Activated CD8-positive, alpha-beta T cell treated with anti-CD3 and anti-CD28 coated beads for 36 hours (primary cell): ENCODE measurements around the gene RPL38. TPM values are rescaled to one million over a fixed set of nuclear protein-coding genes. Genes with fewer than 3 reads are reported as not detected.

ENCODE experiments used
- ATAC-seq: fragments of 200-7000 bp; cut with Tn5 transposase; one replicate; pipeline ENCODE4 v1.10.0; 2021; ENCODE audit warnings: mild to moderate bottlenecking, moderate library complexity
- CTCF ChIA-PET: fragments of 350-600 bp; sonication (Branson Sonifier 250); formaldehyde crosslinking; loops from one replicate; lab custom pipeline; 2021; ENCODE audit warnings: antibody characterized with exemption; lab: Charles Lee
- POLR2A ChIA-PET: fragments of 350-600 bp; sonication (Branson Sonifier 250); formaldehyde crosslinking; loops from one replicate; lab custom pipeline; 2021; ENCODE audit warnings: antibody characterized with exemption; lab: Charles Lee
- DNase-seq: peaks from one replicate; pipeline ENCODE4 v3.0.0-alpha.2; 2020
- H3K27ac Mint-ChIP-seq: one replicate; pipeline ENCODE4 v1.8.0; 2021; ENCODE audit warnings: mild to moderate bottlenecking, mixed read lengths
- H3K27me3 Mint-ChIP-seq: one replicate; pipeline ENCODE4 v1.8.0; 2021; ENCODE audit warnings: mixed read lengths
- H3K36me3 Mint-ChIP-seq: one replicate; pipeline ENCODE4 v1.8.0; 2021; ENCODE audit warnings: low read depth, mixed read lengths
- H3K4me1 Mint-ChIP-seq: one replicate; pipeline ENCODE4 v1.8.0; 2021; ENCODE audit warnings: low read depth, mixed read lengths
- H3K4me3 Mint-ChIP-seq: one replicate; pipeline ENCODE4 v1.8.0; 2021; ENCODE audit warnings: mild to moderate bottlenecking, moderate library complexity, mixed read lengths
- H3K9me3 Mint-ChIP-seq: one replicate; pipeline ENCODE4 v1.8.0; 2021; ENCODE audit warnings: mixed read lengths
- intact Hi-C: fragments of 100-400 bp; cut with micrococcal nuclease; formaldehyde crosslinking; loops from one replicate; pipeline ENCODE4 v1.10.0; 2022
- total RNA-seq, 2 experiments: library from RNA; stranded (reverse); gene quantifications; one replicate each; pipeline ENCODE4 v1.2.3, GENCODE V29; 2021
- TF ChIP-seq, protein P1 (sequence below): fragments of 200-600 bp; IDR thresholded peaks from one replicate; pipeline ENCODE4 v1.8.0; 2022; ENCODE audit warnings: antibody characterized with exemption, mild to moderate bottlenecking

Gene RPL38
- total RNA-seq, 2 experiments from 2014 or later = 1,500 to 1,574 TPM

DNA sequence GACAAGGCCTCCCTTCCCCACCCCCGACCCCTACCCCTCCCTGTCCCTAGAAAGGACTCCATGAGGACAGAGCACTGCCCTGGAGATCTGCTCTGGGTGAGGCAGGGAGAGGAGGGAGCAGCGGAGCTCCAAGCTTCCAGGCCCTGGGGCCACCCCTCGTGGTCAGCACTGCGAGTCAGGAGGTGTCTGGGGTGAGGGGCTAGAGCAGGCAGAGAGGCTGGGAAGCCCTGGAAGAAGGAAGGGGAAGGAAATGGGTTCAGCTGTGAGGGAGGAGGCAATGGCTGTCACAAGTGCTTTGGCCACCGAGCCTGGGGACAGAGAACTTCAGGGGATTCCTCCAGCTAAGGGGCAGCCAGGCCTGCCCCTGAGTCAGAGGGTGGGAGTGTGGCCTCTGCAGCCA, 42.4 kb downstream of the RPL38 start:
- DNase-seq (no peak), ATAC-seq (no peak)
- H3K9me3 Mint-ChIP-seq = no peaks in the 10 kb centered on the region
- TF ChIP-seq, protein P1, sequence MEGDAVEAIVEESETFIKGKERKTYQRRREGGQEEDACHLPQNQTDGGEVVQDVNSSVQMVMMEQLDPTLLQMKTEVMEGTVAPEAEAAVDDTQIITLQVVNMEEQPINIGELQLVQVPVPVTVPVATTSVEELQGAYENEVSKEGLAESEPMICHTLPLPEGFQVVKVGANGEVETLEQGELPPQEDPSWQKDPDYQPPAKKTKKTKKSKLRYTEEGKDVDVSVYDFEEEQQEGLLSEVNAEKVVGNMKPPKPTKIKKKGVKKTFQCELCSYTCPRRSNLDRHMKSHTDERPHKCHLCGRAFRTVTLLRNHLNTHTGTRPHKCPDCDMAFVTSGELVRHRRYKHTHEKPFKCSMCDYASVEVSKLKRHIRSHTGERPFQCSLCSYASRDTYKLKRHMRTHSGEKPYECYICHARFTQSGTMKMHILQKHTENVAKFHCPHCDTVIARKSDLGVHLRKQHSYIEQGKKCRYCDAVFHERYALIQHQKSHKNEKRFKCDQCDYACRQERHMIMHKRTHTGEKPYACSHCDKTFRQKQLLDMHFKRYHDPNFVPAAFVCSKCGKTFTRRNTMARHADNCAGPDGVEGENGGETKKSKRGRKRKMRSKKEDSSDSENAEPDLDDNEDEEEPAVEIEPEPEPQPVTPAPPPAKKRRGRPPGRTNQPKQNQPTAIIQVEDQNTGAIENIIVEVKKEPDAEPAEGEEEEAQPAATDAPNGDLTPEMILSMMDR = no peak
- ChIA-PET POLR2A (no interaction called here), CTCF (no interaction called here)
- no peak overlapping the region for H3K27ac Mint-ChIP-seq
- intact Hi-C loops = no loop called here
- no peaks in the 10 kb centered on the region for H3K27me3 Mint-ChIP-seq
- H3K4me3 Mint-ChIP-seq = no peak overlapping the region
- no peaks in the 10 kb centered on the region for H3K36me3 Mint-ChIP-seq
- no peaks in the 10 kb centered on the region for H3K4me1 Mint-ChIP-seq

DNA sequence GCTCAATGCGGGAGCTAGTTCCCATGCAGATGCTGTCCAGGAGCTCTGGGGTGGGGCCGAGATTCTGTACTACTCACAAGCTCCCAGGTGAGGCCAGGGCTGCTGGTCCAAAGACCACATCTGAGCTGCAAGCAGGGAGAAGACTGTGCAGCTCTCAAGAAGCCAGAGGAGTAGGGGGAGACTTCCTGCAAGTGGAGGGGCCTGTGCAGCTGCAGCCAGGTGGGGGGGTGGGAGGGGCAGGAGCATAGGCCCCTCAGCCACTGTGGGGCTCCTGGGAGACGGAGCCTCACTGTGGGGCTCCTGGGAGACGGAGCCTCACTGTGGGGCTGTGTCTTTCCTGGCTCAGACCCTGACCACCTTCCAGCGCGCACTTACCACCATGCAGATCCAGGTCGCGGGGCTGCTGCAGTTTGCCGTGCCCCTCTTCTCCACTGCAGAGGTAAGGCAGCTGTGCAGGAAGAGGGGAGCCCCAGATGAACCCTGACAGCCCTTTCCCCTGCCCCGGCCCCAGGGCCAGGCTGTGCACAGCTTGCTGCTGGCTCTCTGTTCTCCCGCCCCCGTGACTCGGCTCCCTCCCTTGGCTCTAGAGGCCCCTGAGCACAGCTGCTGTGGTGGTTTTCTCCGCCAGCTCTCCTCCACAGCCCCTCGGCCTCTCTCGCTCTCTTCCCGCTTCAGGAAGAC, 46.3 kb downstream of the RPL38 start:
- no peak for DNase-seq
- TF ChIP-seq, protein P1 = no peak
- ATAC-seq = no peak
- no peaks in the 10 kb centered on the region for H3K4me1 Mint-ChIP-seq
- H3K9me3 Mint-ChIP-seq = no peaks in the 10 kb centered on the region
- no peak overlapping the region for H3K27ac Mint-ChIP-seq
- POLR2A ChIA-PET = no interaction called here
- intact Hi-C loops = no loop called here
- H3K36me3 Mint-ChIP-seq = no peaks in the 10 kb centered on the region
- no peaks in the 10 kb centered on the region for H3K27me3 Mint-ChIP-seq
- CTCF ChIA-PET = interaction anchor here (1.3 kb wide), 1 partner anchor 130 kb away, joined by 3 read pairs; no protein-coding TSS in a partner anchor
- H3K4me3 Mint-ChIP-seq = no peak overlapping the region

DNA sequence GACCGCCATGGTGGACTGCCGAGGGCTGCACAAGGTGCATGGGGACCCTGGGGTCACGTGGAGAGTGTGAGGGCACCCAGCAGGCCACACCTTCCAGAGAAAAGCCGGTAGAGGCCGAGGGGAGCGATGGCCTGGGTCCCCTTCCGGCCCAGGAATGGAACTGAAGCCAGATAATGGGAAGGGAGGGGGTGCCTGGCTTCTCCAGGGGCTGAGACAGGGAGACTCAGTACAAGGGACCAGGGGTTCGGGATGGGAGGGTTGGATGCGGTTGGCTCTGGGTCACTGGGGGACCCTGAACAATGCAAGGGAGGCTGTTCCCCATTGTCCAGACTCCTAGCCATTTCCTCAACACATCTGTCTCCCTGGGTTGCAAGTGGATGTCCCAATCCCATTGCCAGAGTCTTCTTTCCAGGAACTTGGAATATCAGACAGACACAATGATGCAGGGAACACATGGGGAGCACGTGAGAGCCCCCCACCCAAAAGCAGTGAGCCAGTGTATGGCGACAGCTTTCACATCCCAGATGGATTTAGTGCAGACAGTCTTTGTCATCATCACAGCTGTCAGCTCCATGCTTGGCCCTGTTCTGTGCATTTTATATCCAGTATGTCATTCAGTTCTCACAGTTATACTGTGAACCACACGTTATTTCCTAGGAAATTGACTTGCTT, 47.0 kb downstream of the RPL38 start:
- Mint-ChIP-seq H3K9me3 (no peaks in the 10 kb centered on the region), H3K4me3 (no peak overlapping the region), H3K27me3 (no peaks in the 10 kb centered on the region), H3K36me3 (no peaks in the 10 kb centered on the region), H3K4me1 (no peaks in the 10 kb centered on the region), H3K27ac (no peak overlapping the region)
- CTCF ChIA-PET = no interaction called here
- DNase-seq (no peak), ATAC-seq (no peak)
- intact Hi-C loops = no loop called here
- TF ChIP-seq, protein P1 = no peak
- POLR2A ChIA-PET = interaction anchor here (0.7 kb wide), 1 partner anchor 45 kb away, joined by 3 read pairs; no protein-coding TSS in a partner anchor

DNA sequence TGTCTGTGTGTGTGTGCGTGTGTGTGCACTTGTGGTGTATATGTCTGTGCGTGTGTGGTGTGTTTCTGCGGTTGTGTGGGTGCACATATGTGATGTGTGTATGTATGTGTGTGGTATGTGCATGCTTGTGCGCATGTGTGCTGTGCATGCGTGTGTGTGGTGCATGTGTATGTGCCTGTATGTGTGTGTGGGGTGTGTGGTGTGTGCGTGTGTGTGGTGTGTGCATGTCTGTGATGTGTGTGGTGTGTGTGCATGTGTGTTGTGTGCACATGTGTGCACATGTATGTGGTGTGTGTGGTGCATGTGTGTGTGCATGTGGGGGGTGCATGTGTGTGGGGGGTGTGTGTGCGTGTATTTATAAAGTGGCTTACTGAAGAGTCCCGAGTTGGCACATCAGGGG, 47.6 kb downstream of the RPL38 start:
- DNase-seq (no peak), ATAC-seq (no peak)
- Mint-ChIP-seq H3K27me3 (no peaks in the 10 kb centered on the region), H3K4me1 (no peaks in the 10 kb centered on the region), H3K9me3 (no peaks in the 10 kb centered on the region), H3K27ac (no peak overlapping the region), H3K4me3 (no peak overlapping the region), H3K36me3 (no peaks in the 10 kb centered on the region)
- TF ChIP-seq, protein P1 = no peak
- ChIA-PET CTCF (no interaction called here), POLR2A (interaction anchor here (0.7 kb wide), 1 partner anchor 46 kb away, joined by 3 read pairs; no protein-coding TSS in a partner anchor)
- intact Hi-C loops = no loop called here

DNA sequence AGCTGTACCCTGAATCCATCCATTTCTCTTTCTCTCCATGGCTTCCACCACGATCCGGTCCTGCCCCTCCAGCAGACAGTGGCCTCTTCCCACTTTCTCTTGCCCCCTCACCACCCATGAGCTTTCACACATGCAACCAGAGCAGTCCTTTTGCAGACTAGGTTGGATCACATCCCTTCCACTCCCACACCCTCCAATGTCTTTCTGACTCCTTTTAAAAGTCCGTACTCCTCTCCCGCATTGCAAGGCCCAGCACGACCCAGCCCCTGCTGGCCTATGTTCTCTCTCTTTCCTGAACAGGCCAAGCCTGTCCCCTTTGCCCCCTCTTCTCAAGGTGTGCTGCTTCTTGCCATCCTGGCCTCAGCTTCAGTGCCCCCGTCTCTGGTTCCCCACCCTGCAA, 48.1 kb downstream of the RPL38 start:
- intact Hi-C loops = no loop called here
- ATAC-seq = no peak
- Mint-ChIP-seq H3K27ac (no peak overlapping the region), H3K36me3 (no peaks in the 10 kb centered on the region), H3K4me3 (no peak overlapping the region), H3K9me3 (no peaks in the 10 kb centered on the region), H3K4me1 (no peaks in the 10 kb centered on the region), H3K27me3 (no peaks in the 10 kb centered on the region)
- no peak for DNase-seq
- ChIA-PET CTCF (no interaction called here), POLR2A (no interaction called here)
- TF ChIP-seq, protein P1 = no peak
